Transverse colon (tissue), 3 donors: Measurements from ENCODE around the gene TRAK1.

ENCODE experiments used
- CTCF ChIP-seq, 5 experiments: fragments of 200-600 bp in 3 of 5; fragments of 450-650 bp in 2 of 5; sonication (generic) in 3 of 5; IDR thresholded peaks; 1 replicate in 2 of 5; 2 replicates in 3 of 5; pipeline ENCODE4 v1.5.1; 2016 to 2017; ENCODE audit warnings: antibody characterized with exemption in 5 of 5, inconsistent platforms in 3 of 5, mild to moderate bottlenecking in 2 of 5, moderate library complexity in 1 of 5
- POLR2A ChIP-seq: fragments of 450-650 bp; IDR thresholded peaks from one replicate; pipeline ENCODE4 v1.6.1; 2016; ENCODE audit warnings: antibody characterized with exemption, mild to moderate bottlenecking, moderate library complexity

DNA sequence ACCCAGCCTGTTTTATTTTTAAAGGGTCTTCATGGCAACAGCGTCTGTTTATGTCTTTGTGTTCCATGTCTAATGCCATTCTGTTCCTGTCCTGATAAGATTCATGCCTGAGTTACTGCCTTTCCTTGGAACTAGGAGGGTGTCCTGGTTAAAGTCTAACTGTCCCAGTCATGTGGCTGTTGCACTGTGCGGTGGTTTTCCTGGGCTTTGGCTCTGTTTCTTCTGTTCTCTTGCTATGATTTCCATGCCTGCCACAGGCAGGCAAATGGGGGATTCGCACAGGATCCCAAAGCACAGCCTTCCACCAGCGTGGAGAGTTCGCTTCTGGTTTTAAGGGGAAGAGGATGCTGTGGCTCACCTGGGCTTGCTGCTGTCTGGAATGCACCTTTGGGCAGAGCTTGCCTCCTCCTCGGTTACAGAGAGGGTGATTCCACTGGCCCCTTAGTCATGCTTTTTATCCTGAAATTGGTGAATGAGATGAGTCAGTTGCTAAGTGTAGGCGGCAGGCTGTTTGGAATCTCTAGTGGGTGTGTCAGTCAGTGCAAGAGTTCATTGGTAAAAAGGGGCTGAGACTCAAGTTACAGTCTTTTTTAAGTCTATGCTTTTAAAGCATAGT is 88.1 kb downstream of the TRAK1 start:
- TF ChIP-seq CTCF (IDR thresholded peaks at IDR 0.05) (no peak), POLR2A (no peak)
